GM06990 (cell line): Measurements from ENCODE around the gene RAPGEF5.

ENCODE experiments used
- DNase-seq: peaks from one replicate; pipeline ENCODE4 v3.0.0-alpha.2; 2011; ENCODE audit not compliant: insufficient read length; ENCODE audit errors: extremely low read depth
- H3K27me3 ChIP-seq: replicated peaks from 2 replicates; pipeline ENCODE4 v1.6.0; 2011; ENCODE audit warnings: low read length; ENCODE audit not compliant: control insufficient read depth, insufficient read depth
- H3K36me3 ChIP-seq: 2 replicates; pipeline ENCODE4 v1.5.1; 2011; ENCODE audit warnings: low read length; ENCODE audit not compliant: control insufficient read depth, insufficient read depth
- H3K4me3 ChIP-seq: replicated peaks from 2 replicates; pipeline ENCODE4 v1.5.1; 2011; ENCODE audit warnings: low read depth, mild to moderate bottlenecking, control low read depth, low read length
- CTCF ChIP-seq: IDR thresholded peaks from 2 replicates; pipeline ENCODE4 v1.5.1; 2011; ENCODE audit warnings: low read length, control low read depth, mild to moderate bottlenecking, inconsistent platforms; ENCODE audit not compliant: insufficient read depth, poor library complexity, severe bottlenecking

RAPGEF5 gene

GRCh38 chr7:22200238-22200637 lies 156.7 kb downstream of the RAPGEF5 start:
- no peak for TF ChIP-seq CTCF
- no peaks in the 10 kb centered on the region for H3K27me3 ChIP-seq
- DNase-seq = no peak
- H3K36me3 ChIP-seq = no peaks in the 10 kb centered on the region; the same call in 1 of the 2 replicates
- no peak overlapping the region for H3K4me3 ChIP-seq

- Histone ChIP-seq H3K36me3 (no peaks in the 10 kb centered on the region; the same call in none of the 2 replicates), H3K4me3 (no peak overlapping the region), H3K27me3 (no peaks in the 10 kb centered on the region)
- no peak for DNase-seq
- TF ChIP-seq CTCF = no peak
Measured at GRCh38 chr7:22197376-22197775, 159.6 kb downstream of the RAPGEF5 start.

GRCh38 chr7:22196429-22196828 lies 160.5 kb downstream of the RAPGEF5 start:
- Histone ChIP-seq H3K27me3 (no peaks in the 10 kb centered on the region), H3K4me3 (no peak overlapping the region), H3K36me3 (no peaks in the 10 kb centered on the region; the same call in none of the 2 replicates)
- DNase-seq = no peak
- TF ChIP-seq CTCF = no peak

GRCh38 chr7:22195397-22196172 lies 161.4 kb downstream of the RAPGEF5 start:
- Histone ChIP-seq H3K27me3 (no peaks in the 10 kb centered on the region), H3K4me3 (no peak overlapping the region), H3K36me3 (no peaks in the 10 kb centered on the region; the same call in none of the 2 replicates)
- no peak for TF ChIP-seq CTCF
- DNase-seq = no peak

GRCh38 chr7:22194658-22195273 lies 162.2 kb downstream of the RAPGEF5 start:
- no peaks in the 10 kb centered on the region for H3K27me3 ChIP-seq
- DNase-seq = no peak
- no peaks in the 10 kb centered on the region; the same call in none of the 2 replicates for H3K36me3 ChIP-seq
- H3K4me3 ChIP-seq = no peak overlapping the region
- TF ChIP-seq CTCF = no peak
